ENCODE results near the gene BID. TPM values are rescaled to one million over a fixed set of nuclear protein-coding genes. Genes with fewer than 3 reads are reported as not detected.

Gene BID
- total and polyA plus RNA-seq, 2 of the 8 experiments (the other 6 are each of a cell fraction or from before 2014, with no cell fraction given), result 39.3 to 114 TPM

DNA sequence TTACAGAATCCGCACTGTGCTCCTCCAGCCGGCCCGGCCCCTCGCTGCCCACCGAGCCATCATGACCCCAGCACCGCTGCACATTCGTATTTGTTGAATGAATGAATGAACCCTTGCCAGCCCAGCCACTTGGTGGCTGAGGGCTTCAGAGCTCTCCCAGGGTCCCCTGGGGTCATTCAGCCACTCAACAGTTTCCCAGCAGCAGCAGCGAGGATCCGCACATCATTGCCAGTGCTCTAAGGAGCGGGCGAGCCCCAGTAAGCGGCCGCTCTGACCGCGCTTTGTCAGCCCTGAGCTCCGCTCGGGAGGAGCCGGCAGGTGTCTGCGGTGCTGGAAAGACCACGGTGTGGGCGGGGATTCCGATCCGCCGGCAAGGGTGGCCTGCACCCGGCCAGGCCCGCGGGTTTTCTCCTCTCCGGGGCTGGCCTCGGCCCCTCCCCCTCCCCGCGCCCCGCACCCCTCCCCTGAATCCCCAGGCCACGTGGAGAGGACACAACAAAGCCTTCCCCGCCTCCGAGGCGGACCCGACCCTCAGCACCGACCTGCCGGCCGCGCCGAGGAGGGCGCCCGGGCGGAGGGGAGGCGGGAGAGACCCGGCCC is 563 bp downstream of the BID start (continued):
- TF ChIP-seq SRF (IDR thresholded peaks at IDR 0.05; ENCODE audit: low read depth, low read length), result no peak
- TF ChIP-seq, protein P1, sequence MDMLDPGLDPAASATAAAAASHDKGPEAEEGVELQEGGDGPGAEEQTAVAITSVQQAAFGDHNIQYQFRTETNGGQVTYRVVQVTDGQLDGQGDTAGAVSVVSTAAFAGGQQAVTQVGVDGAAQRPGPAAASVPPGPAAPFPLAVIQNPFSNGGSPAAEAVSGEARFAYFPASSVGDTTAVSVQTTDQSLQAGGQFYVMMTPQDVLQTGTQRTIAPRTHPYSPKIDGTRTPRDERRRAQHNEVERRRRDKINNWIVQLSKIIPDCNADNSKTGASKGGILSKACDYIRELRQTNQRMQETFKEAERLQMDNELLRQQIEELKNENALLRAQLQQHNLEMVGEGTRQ (IDR thresholded peaks at IDR 0.05; ENCODE audit: low read length), result no peak
- no peak for TF ChIP-seq SP1 (IDR thresholded peaks at IDR 0.05; ENCODE audit: low read depth, low read length)
- no peak for TF ChIP-seq KDM1A (IDR thresholded peaks at IDR 0.05; ENCODE audit: borderline replicate concordance, low read length)
- TF ChIP-seq GTF2F1 (IDR thresholded peaks at IDR 0.05; ENCODE audit: borderline replicate concordance, low read depth, low read length), result no peak
- TF ChIP-seq SP4 (IDR thresholded peaks at IDR 0.05; ENCODE audit: low read length), result no peak
- no peak for TF ChIP-seq TCF12 (IDR thresholded peaks at IDR 0.05; ENCODE audit: low read depth, low read length)
- TF ChIP-seq JUND (IDR thresholded peaks at IDR 0.05; ENCODE audit: low read length), result no peak
- TF ChIP-seq EZH2 (IDR thresholded peaks at IDR 0.05; ENCODE audit: low read depth, low read length, severe bottlenecking), result no peak
- TF ChIP-seq CBX5 (IDR thresholded peaks at IDR 0.05; ENCODE audit: low read depth, low read length), result no peak
- no peak for TF ChIP-seq EP300 (IDR thresholded peaks at IDR 0.05; ENCODE audit: borderline replicate concordance in 1 of 2, low read depth in 2 of 2, low read length in 2 of 2)
- TF ChIP-seq SP2 (IDR thresholded peaks at IDR 0.05; ENCODE audit: low read length), result no peak
- TF ChIP-seq, protein P2, sequence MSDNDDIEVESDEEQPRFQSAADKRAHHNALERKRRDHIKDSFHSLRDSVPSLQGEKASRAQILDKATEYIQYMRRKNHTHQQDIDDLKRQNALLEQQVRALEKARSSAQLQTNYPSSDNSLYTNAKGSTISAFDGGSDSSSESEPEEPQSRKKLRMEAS (IDR thresholded peaks at IDR 0.05), result peak; percentile 82
- TF ChIP-seq KDM5A (IDR thresholded peaks at IDR 0.05; ENCODE audit: low read length), result no peak
- TF ChIP-seq TEAD4 (IDR thresholded peaks at IDR 0.05; ENCODE audit: low read depth, low read length), result no peak
- no peak for TF ChIP-seq HDAC6 (IDR thresholded peaks at IDR 0.05; ENCODE audit: low read depth, low read length)
- TF ChIP-seq SIX5 (IDR thresholded peaks at IDR 0.05; ENCODE audit: low read depth, low read length), result no peak
- TF ChIP-seq ASH2L (IDR thresholded peaks at IDR 0.05; ENCODE audit: low read length), result peak; percentile 62
- TF ChIP-seq SIRT6 (IDR thresholded peaks at IDR 0.05; ENCODE audit: low read length), result no peak
- TF ChIP-seq NRF1 (IDR thresholded peaks at IDR 0.05; ENCODE audit: low read depth, low read length), result no peak
- no peak for TF ChIP-seq GABPA (IDR thresholded peaks at IDR 0.05; ENCODE audit: borderline replicate concordance, insufficient read depth, low read length)
- TF ChIP-seq SAP30 (IDR thresholded peaks at IDR 0.05; ENCODE audit: insufficient read depth, insufficient replicate concordance, low read length), result no peak
- TF ChIP-seq RXRA (IDR thresholded peaks at IDR 0.05; ENCODE audit: insufficient read depth, low read depth, low read length), result no peak
- peak in 1 of 2 experiments; percentile 66; a peak in 2 of 4 replicates for TF ChIP-seq SIN3A (conservative IDR thresholded peaks at IDR 0.05 in 1 of 2, IDR thresholded peaks at IDR 0.05 in 1 of 2; ENCODE audit: low read depth in 1 of 2, low read length in 2 of 2)
- TF ChIP-seq RFX5 (IDR thresholded peaks at IDR 0.05; ENCODE audit: borderline replicate concordance, low read depth, low read length), result no peak
